GM12878 (cell line): Measurements from ENCODE around the gene SLC6A3. TPM values are rescaled to one million over a fixed set of nuclear protein-coding genes. Genes with fewer than 3 reads are reported as not detected.

Experiments used
- ATAC-seq: fragments of 200-7000 bp; cut with Tn5 transposase; 3 replicates; pipeline ENCODE4 v1.9.1; 2020; ENCODE audit warnings: mild to moderate bottlenecking, moderate library complexity
- BruUV-seq: library from RNA; stranded (reverse); fragments of 400-500 nt; replicated peaks from 2 replicates; lab custom pipeline; 2021; lab: Mats Ljungman, UMichigan
- CTCF ChIA-PET: fragments of 300-600 bp; sonication (Branson Sonifier 250); formaldehyde crosslinking; extraction: SDS; loops from one replicate; lab custom pipeline; 2021; ENCODE audit warnings: inconsistent platforms; lab: Yijun Ruan, JAX
- POLR2A ChIA-PET: fragments of 350-600 bp; formaldehyde crosslinking; extraction: SDS; loops from one replicate; lab custom pipeline; 2021; ENCODE audit warnings: inconsistent platforms; lab: Charles Lee
- RAD21 ChIA-PET: fragments of 300-600 bp; sonication (Branson Sonifier 250); formaldehyde crosslinking; loops from one replicate; lab custom pipeline; 2023; ENCODE audit warnings: antibody characterized with exemption; ENCODE audit not compliant: unreplicated experiment; lab: Charles Lee
- SMC1A ChIA-PET: fragments of 300-600 bp; sonication (Branson Sonifier 250); formaldehyde crosslinking; loops from one replicate; lab custom pipeline; 2023; ENCODE audit not compliant: unreplicated experiment, uncharacterized antibody; lab: Charles Lee
- DNase-seq: peaks from one replicate; pipeline ENCODE4 v3.0.0-alpha.2; 2011; ENCODE audit warnings: low read depth, low spot score
- FAIRE-seq: peaks from 3 replicates; lab custom pipeline; 2011; peaks lifted over from hg19 to GRCh38; lab: Jason Lieb, UNC
- H2AFZ ChIP-seq: 2 replicates; pipeline ENCODE4 v1.6.0; 2011; ENCODE audit warnings: low read depth, low read length, control low read depth; ENCODE audit not compliant: control insufficient read depth
- H3K27ac ChIP-seq: 2 replicates; pipeline ENCODE4 v1.5.1; 2011; ENCODE audit warnings: control low read depth; ENCODE audit not compliant: control insufficient read depth, insufficient read depth
- H3K27me3 ChIP-seq, 2 experiments: replicated peaks in 1 of 2; 2 replicates each; pipeline versions ENCODE4 v1.6.0 to v1.6.1; 2011; ENCODE audit warnings: low read length in 1 of 2; ENCODE audit not compliant: control insufficient read depth in 2 of 2, insufficient read depth in 2 of 2
- H3K36me3 ChIP-seq, 2 experiments: 2 replicates each; pipeline ENCODE4 v1.5.1; 2011; ENCODE audit warnings: low read length in 1 of 2; ENCODE audit not compliant: control insufficient read depth in 2 of 2, insufficient read depth in 2 of 2
- H3K4me1 ChIP-seq: 2 replicates; pipeline ENCODE4 v1.6.1; 2011; ENCODE audit warnings: mild to moderate bottlenecking, low read length, moderate library complexity, mixed read lengths; ENCODE audit not compliant: control insufficient read depth, insufficient read depth
- H3K4me2 ChIP-seq: 2 replicates; pipeline ENCODE4 v1.6.0; 2011; ENCODE audit warnings: control low read depth; ENCODE audit not compliant: control insufficient read depth, insufficient read depth
- H3K4me3 ChIP-seq: fragments of 200-600 bp; sonication (generic); 2 replicates; pipeline ENCODE4 v1.5.1; 2016
- H3K79me2 ChIP-seq: 2 replicates; pipeline ENCODE4 v1.6.0; 2011; ENCODE audit warnings: low read length; ENCODE audit not compliant: control insufficient read depth, insufficient read depth
- H3K9ac ChIP-seq: 2 replicates; pipeline ENCODE4 v1.8.0; 2011; ENCODE audit warnings: low read length, control low read depth, mixed read lengths; ENCODE audit not compliant: control insufficient read depth, insufficient read depth
- H3K9me3 ChIP-seq: replicated peaks from 3 replicates; pipeline ENCODE4 v1.5.1; 2011; ENCODE audit warnings: mild to moderate bottlenecking, low read length; ENCODE audit not compliant: control insufficient read depth, insufficient read depth
- H4K20me1 ChIP-seq: 2 replicates; pipeline ENCODE4 v1.6.0; 2011; ENCODE audit not compliant: control insufficient read depth, insufficient read depth
- CHD1 ChIP-seq: IDR thresholded peaks from 2 replicates; pipeline ENCODE4 v1.6.1; 2012; ENCODE audit warnings: low read depth, low read length, improper control_type of control experiment
- ETV6 ChIP-seq, 2 experiments: fragments of 450-650 bp in 1 of 2; IDR thresholded peaks in 1 of 2; conservative IDR thresholded peaks in 1 of 2; 2 replicates each; pipeline ENCODE4 v1.6.1; 2014; ENCODE audit warnings: antibody characterized with exemption in 1 of 2, borderline replicate concordance in 1 of 2, low read depth in 1 of 2, mild to moderate bottlenecking in 1 of 2, moderate library complexity in 1 of 2
- FOXK2 ChIP-seq: fragments of 450-650 bp; IDR thresholded peaks from 2 replicates; pipeline ENCODE4 v1.6.1; 2017; ENCODE audit warnings: mild to moderate bottlenecking, moderate library complexity
- GATAD2B ChIP-seq: fragments of 450-650 bp; conservative IDR thresholded peaks from 2 replicates; pipeline ENCODE4 v1.6.1; 2017; ENCODE audit warnings: low read depth, mild to moderate bottlenecking, moderate library complexity
- IKZF2 ChIP-seq, 2 experiments: fragments of 450-650 bp; IDR thresholded peaks; 2 replicates each; pipeline ENCODE4 v1.6.1; 2017; ENCODE audit warnings: mild to moderate bottlenecking in 2 of 2, moderate library complexity in 2 of 2
- KDM1A ChIP-seq: fragments of 200-600 bp; sonication (generic); IDR thresholded peaks from 2 replicates; pipeline ENCODE4 v1.6.1; 2016; ENCODE audit warnings: borderline replicate concordance
- LARP7 ChIP-seq: fragments of 450-650 bp; IDR thresholded peaks from 2 replicates; pipeline ENCODE4 v1.6.1; 2017; ENCODE audit warnings: mild to moderate bottlenecking
- MYB ChIP-seq: fragments of 150-350 bp; IDR thresholded peaks from 2 replicates; pipeline ENCODE4 v1.6.1; 2014; ENCODE audit warnings: mild to moderate bottlenecking, low read depth, low read length, borderline replicate concordance
- NR2C2 ChIP-seq: IDR thresholded peaks from 2 replicates; pipeline ENCODE4 v1.6.1; 2011; ENCODE audit warnings: borderline replicate concordance, low read depth; ENCODE audit not compliant: control insufficient read depth, insufficient read length
- RAD51 ChIP-seq: fragments of 450-650 bp; IDR thresholded peaks from 2 replicates; pipeline ENCODE4 v1.6.1; 2016; ENCODE audit warnings: moderate library complexity, mild to moderate bottlenecking, inconsistent platforms
- RBBP5 ChIP-seq: fragments of 200-600 bp; sonication (generic); conservative IDR thresholded peaks from 2 replicates; pipeline ENCODE4 v1.6.1; 2016
- SIX5 ChIP-seq: IDR thresholded peaks from 2 replicates; pipeline ENCODE4 v1.6.1; 2011; ENCODE audit warnings: mild to moderate bottlenecking, low read depth, low read length, moderate library complexity; ENCODE audit not compliant: severe bottlenecking
- WGBS: methylation state at CpG from one replicate; pipeline ENCODE4 v1.1.6; 2016; ENCODE audit warnings: low lambda C conversion rate; ENCODE audit not compliant: insufficient replicate concordance, insufficient coverage; ENCODE audit errors: missing lambda C conversion rate; 5-methylcytosine and 5-hydroxymethylcytosine counted together
- in situ Hi-C: fragments of 300-500 bp; cut with MboI; formaldehyde crosslinking; loops from 9 replicates; pipeline ENCODE4 v1.14.3; 2018; ENCODE audit warnings: mixed read lengths
- intact Hi-C: fragments of 100-400 bp; cut with micrococcal nuclease; formaldehyde crosslinking; loops from one replicate; pipeline ENCODE4 v1.14.2; 2022; ENCODE audit not compliant: unreplicated experiment
- polyA plus RNA-seq, 11 experiments: library from polyadenylated mRNA; depleted of rRNA in 4 of 11; unstranded in 6 of 11; stranded (reverse) in 5 of 11; fragments of >200 nt; fragmentation: Nextera tagmentation in 4 of 11; fragmentation: Illumina TruSeq in 1 of 11; extraction: Ambion mirVana in 4 of 11; extraction: Trizol in 1 of 11; gene quantifications; 1 replicate in 1 of 11; 2 replicates in 10 of 11; pipeline versions ENCODE4 v1.2.1 to v1.2.3, GENCODE V29; 2011 to 2016; ENCODE audit warnings: inconsistent platforms in 2 of 11, missing spikeins in 2 of 11, low read depth in 1 of 11
- total RNA-seq, 4 experiments: library from RNA; depleted of rRNA in 3 of 4; stranded (reverse); fragments of >200 nt in 3 of 4; fragmentation: Illumina TruSeq in 1 of 4; extraction: Trizol in 1 of 4; gene quantifications; 2 replicates each; pipeline versions ENCODE4 v1.2.1 to v1.2.3, GENCODE V29; 2013 to 2021
- TF ChIP-seq, protein P1 (sequence below): fragments of 450-650 bp; IDR thresholded peaks from 2 replicates; pipeline ENCODE4 v1.6.1; 2017; ENCODE audit warnings: low read depth, mild to moderate bottlenecking, moderate library complexity
- TF ChIP-seq, protein P2 (sequence below): fragments of 450-650 bp; IDR thresholded peaks from 2 replicates; pipeline ENCODE4 v1.6.1; 2017; ENCODE audit warnings: antibody characterized with exemption, mild to moderate bottlenecking, moderate library complexity
- TF ChIP-seq, protein P3 (sequence below): IDR thresholded peaks from 2 replicates; pipeline ENCODE4 v1.6.1; 2012; ENCODE audit warnings: low read depth, low read length, improper control_type of control experiment
- TF ChIP-seq, protein P4 (sequence below): fragments of 150-350 bp; IDR thresholded peaks from 2 replicates; pipeline ENCODE4 v1.6.1; 2016; ENCODE audit warnings: low read depth, low read length

The SLC6A3 gene
- total and polyA plus RNA-seq, 10 of the 15 experiments (the other 5 are each of a cell fraction or from before 2014, with no cell fraction given), result 0.01 TPM; not detected in 9

DNA sequence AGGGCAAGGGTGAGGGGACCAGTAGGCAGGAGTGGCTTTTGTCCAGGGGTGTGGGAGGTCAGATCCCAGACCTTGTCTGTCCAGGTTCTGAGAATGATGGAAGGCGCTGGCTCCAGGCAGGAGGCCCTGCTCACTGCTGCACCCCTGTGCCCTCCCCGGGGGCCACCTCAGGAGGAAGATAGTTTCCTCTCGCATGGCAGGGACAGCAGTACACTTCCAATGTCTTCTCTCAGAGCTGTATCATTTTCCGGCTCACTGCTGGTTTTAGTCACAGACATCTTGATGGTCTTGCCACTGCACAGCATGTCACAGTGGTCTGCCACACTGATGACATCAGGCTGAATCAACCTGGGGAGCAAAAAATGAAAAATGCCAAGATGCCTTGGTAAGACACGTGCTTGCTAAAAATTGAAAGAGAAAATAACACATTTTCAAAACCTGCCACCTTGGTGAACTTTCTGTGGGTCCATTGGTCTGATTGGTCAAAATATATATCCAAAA, 3.3 kb upstream of the SLC6A3 start:
- DNase-seq, result no peak
- H3K9ac ChIP-seq, result no peak overlapping the region
- no TSS peak for BruUV-seq
- ChIA-PET POLR2A (no interaction called here), SMC1A (no interaction called here), RAD21 (no interaction called here), CTCF (no interaction called here)
- intact Hi-C loops, result no loop called here
- no peak for FAIRE-seq
- in situ Hi-C loops, result no loop called here
- H3K27me3 ChIP-seq, result peaks cover 3 to 7% of the 10 kb centered on the region in 2 experiments; a peak in 3 of 4 replicates
- no peaks in the 10 kb centered on the region for H3K36me3 ChIP-seq
- H3K4me2 ChIP-seq, result no peak overlapping the region
- 48% methylated on average over 5 of the region's 5 CpGs for WGBS
- H3K4me3 ChIP-seq, result no peak overlapping the region
- H2AFZ ChIP-seq, result no peak overlapping the region
- H3K27ac ChIP-seq, result no peak overlapping the region
- ATAC-seq, result no peak
- no peaks in the 10 kb centered on the region; the same call in 2 of the 3 replicates for H3K9me3 ChIP-seq
- no peaks in the 10 kb centered on the region for H3K79me2 ChIP-seq
- no peaks in the 10 kb centered on the region for H3K4me1 ChIP-seq
- H4K20me1 ChIP-seq, result no peaks in the 10 kb centered on the region
- TF ChIP-seq KDM1A (no peak), FOXK2 (no peak), ETV6 (conservative IDR thresholded peaks at IDR 0.05 in 1 of 2, IDR thresholded peaks at IDR 0.05 in 1 of 2; ENCODE audit: borderline replicate concordance in 1 of 2, low read depth in 1 of 2) (no peak), IKZF2 (IDR thresholded peaks at IDR 0.05) (no peak), SIX5 (no peak), RAD51 (no peak), LARP7 (no peak), RBBP5 (no peak), CHD1 (no peak), MYB (no peak), GATAD2B (no peak), NR2C2 (no peak)
- TF ChIP-seq, protein P1, sequence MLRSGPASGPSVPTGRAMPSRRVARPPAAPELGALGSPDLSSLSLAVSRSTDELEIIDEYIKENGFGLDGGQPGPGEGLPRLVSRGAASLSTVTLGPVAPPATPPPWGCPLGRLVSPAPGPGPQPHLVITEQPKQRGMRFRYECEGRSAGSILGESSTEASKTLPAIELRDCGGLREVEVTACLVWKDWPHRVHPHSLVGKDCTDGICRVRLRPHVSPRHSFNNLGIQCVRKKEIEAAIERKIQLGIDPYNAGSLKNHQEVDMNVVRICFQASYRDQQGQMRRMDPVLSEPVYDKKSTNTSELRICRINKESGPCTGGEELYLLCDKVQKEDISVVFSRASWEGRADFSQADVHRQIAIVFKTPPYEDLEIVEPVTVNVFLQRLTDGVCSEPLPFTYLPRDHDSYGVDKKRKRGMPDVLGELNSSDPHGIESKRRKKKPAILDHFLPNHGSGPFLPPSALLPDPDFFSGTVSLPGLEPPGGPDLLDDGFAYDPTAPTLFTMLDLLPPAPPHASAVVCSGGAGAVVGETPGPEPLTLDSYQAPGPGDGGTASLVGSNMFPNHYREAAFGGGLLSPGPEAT, result no peak
- TF ChIP-seq, protein P2, sequence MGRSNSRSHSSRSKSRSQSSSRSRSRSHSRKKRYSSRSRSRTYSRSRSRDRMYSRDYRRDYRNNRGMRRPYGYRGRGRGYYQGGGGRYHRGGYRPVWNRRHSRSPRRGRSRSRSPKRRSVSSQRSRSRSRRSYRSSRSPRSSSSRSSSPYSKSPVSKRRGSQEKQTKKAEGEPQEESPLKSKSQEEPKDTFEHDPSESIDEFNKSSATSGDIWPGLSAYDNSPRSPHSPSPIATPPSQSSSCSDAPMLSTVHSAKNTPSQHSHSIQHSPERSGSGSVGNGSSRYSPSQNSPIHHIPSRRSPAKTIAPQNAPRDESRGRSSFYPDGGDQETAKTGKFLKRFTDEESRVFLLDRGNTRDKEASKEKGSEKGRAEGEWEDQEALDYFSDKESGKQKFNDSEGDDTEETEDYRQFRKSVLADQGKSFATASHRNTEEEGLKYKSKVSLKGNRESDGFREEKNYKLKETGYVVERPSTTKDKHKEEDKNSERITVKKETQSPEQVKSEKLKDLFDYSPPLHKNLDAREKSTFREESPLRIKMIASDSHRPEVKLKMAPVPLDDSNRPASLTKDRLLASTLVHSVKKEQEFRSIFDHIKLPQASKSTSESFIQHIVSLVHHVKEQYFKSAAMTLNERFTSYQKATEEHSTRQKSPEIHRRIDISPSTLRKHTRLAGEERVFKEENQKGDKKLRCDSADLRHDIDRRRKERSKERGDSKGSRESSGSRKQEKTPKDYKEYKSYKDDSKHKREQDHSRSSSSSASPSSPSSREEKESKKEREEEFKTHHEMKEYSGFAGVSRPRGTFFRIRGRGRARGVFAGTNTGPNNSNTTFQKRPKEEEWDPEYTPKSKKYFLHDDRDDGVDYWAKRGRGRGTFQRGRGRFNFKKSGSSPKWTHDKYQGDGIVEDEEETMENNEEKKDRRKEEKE, result no peak
- TF ChIP-seq, protein P3, sequence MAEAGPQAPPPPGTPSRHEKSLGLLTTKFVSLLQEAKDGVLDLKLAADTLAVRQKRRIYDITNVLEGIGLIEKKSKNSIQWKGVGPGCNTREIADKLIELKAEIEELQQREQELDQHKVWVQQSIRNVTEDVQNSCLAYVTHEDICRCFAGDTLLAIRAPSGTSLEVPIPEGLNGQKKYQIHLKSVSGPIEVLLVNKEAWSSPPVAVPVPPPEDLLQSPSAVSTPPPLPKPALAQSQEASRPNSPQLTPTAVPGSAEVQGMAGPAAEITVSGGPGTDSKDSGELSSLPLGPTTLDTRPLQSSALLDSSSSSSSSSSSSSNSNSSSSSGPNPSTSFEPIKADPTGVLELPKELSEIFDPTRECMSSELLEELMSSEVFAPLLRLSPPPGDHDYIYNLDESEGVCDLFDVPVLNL, result no peak
- TF ChIP-seq, protein P4, sequence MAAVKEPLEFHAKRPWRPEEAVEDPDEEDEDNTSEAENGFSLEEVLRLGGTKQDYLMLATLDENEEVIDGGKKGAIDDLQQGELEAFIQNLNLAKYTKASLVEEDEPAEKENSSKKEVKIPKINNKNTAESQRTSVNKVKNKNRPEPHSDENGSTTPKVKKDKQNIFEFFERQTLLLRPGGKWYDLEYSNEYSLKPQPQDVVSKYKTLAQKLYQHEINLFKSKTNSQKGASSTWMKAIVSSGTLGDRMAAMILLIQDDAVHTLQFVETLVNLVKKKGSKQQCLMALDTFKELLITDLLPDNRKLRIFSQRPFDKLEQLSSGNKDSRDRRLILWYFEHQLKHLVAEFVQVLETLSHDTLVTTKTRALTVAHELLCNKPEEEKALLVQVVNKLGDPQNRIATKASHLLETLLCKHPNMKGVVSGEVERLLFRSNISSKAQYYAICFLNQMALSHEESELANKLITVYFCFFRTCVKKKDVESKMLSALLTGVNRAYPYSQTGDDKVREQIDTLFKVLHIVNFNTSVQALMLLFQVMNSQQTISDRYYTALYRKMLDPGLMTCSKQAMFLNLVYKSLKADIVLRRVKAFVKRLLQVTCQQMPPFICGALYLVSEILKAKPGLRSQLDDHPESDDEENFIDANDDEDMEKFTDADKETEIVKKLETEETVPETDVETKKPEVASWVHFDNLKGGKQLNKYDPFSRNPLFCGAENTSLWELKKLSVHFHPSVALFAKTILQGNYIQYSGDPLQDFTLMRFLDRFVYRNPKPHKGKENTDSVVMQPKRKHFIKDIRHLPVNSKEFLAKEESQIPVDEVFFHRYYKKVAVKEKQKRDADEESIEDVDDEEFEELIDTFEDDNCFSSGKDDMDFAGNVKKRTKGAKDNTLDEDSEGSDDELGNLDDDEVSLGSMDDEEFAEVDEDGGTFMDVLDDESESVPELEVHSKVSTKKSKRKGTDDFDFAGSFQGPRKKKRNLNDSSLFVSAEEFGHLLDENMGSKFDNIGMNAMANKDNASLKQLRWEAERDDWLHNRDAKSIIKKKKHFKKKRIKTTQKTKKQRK, result no peak
